Mucosa of descending colon (tissue), 3 donors: ENCODE results near the gene ZSCAN31. TPM values are rescaled to one million over a fixed set of nuclear protein-coding genes. Genes with fewer than 3 reads are reported as not detected.

Experiments used
- ATAC-seq: fragments of 200-7000 bp; cut with Tn5 transposase; one replicate; pipeline ENCODE4 v1.9.1; 2020; ENCODE audit warnings: mild to moderate bottlenecking, moderate library complexity
- DNase-seq, 3 donors: peaks; one replicate each; pipeline ENCODE4 v3.0.0-alpha.2; 2020
- H3K36me3 ChIP-seq: fragments of 200-600 bp; one replicate; pipeline ENCODE4 v1.8.0; 2021; ENCODE audit warnings: low read depth, mild to moderate bottlenecking
- H3K4me1 ChIP-seq: fragments of 200-600 bp; one replicate; pipeline ENCODE4 v1.8.0; 2021; ENCODE audit warnings: low read depth, mild to moderate bottlenecking
- H3K4me3 ChIP-seq: fragments of 200-600 bp; one replicate; pipeline ENCODE4 v1.8.0; 2021; ENCODE audit warnings: mild to moderate bottlenecking
- H3K9me3 ChIP-seq: fragments of 200-600 bp; one replicate; pipeline ENCODE4 v1.8.0; 2021; ENCODE audit warnings: mild to moderate bottlenecking
- intact Hi-C, 2 donors: fragments of 100-400 bp; cut with DNase I in 1 of 2; cut with micrococcal nuclease in 1 of 2; formaldehyde crosslinking; loops; one replicate each; pipeline versions ENCODE4 v1.11.0 to v1.11.1; 2022; cut with DNase I, micrococcal nuclease
- total RNA-seq, 3 donors: library from RNA; stranded (reverse); fragmentation: NEBNext Ultra II Directional in 2 of 3; extraction: Animal tissue kit (Norgen Biotek cat#: 25700) in 2 of 3; gene quantifications; one replicate each; pipeline versions ENCODE4 v1.2.1 to v1.2.4, GENCODE V29; 2021 to 2023
- TF ChIP-seq, protein P1 (sequence below): fragments of 200-600 bp; IDR thresholded peaks from one replicate; pipeline ENCODE4 v1.8.0; 2022; ENCODE audit warnings: antibody characterized with exemption, mild to moderate bottlenecking
- donor health status: DM: no; HTN: no; CAD: no; lungs with moderate emphysema.
- donor health status: DM: no; HTN: no; CAD: no.
- donor health status: DM: no; HTN: yes; CAD: no.

The ZSCAN31 gene
- total RNA-seq, 3 donors from 2014 or later: 6.3 to 20.5 (median 8.7) TPM

DNA sequence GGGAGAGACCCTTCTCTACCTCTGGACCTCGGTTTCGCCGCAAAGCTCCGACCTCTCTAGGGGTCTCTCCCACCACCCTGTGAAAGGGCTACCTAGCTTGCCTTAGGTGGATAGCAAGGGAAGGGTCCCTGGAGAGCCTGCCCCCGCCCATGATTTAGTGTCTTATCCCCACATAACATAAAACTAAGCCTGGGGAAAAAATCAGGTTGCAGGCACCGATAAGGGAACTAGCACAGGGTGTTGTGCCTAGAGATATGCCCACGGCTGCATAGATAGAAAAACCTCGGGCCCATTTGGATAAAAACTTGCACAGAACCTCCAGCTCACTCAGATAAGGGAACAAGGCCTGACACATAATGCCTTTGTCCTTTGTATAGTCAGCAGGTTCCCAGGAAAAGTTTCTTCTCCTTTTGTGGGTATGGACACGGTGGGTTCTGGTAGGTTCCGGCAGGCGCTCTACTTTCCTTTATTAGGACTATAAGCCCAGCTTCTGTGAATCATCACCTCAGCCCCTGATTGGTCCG lies 846 bp downstream of the ZSCAN31 start:
- no peaks in the 10 kb centered on the region for H3K9me3 ChIP-seq
- peak in 1 of 3 donors; percentile 33 for DNase-seq
- H3K4me1 ChIP-seq: peaks cover 18% of the 10 kb centered on the region
- ATAC-seq: peak; percentile 3
- H3K4me3 ChIP-seq: peak overlapping the region; percentile 56
- intact Hi-C loops: no loop called here
- TF ChIP-seq, protein P1, sequence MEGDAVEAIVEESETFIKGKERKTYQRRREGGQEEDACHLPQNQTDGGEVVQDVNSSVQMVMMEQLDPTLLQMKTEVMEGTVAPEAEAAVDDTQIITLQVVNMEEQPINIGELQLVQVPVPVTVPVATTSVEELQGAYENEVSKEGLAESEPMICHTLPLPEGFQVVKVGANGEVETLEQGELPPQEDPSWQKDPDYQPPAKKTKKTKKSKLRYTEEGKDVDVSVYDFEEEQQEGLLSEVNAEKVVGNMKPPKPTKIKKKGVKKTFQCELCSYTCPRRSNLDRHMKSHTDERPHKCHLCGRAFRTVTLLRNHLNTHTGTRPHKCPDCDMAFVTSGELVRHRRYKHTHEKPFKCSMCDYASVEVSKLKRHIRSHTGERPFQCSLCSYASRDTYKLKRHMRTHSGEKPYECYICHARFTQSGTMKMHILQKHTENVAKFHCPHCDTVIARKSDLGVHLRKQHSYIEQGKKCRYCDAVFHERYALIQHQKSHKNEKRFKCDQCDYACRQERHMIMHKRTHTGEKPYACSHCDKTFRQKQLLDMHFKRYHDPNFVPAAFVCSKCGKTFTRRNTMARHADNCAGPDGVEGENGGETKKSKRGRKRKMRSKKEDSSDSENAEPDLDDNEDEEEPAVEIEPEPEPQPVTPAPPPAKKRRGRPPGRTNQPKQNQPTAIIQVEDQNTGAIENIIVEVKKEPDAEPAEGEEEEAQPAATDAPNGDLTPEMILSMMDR: no peak
- no peaks in the 10 kb centered on the region for H3K36me3 ChIP-seq

DNA sequence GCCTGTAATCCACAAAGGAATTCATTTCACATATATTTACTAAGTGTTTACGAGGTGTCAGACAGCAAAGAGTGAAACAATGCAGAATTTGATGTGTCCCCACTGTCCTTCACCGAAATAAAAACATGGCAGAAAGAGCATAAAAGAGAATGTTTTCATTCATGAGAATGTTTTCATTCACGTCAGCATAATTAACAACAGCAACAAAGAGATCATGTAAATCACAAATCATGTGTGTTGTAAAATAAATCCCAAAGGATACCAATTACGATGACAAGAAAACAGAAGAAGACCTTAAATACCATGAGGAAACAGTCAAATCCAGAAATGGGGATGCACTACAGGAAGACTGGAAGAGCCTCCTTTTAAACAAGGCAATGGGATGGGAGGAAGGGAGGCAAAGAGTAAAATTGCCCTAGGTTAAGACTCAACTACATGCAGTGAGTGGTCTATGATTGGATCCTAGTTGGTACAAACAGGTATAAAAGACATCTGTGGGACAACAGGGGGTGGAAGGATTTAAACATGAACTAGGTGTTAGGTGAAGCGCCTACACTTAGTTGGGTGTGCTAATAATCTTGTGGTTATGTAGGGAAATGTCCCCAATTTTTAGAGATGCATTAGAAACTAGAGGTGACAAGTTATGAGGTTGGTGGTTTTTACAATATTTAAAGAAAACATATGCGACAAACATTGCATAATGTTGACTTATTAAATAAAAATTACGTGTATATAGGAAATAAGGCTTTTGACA lies 1.5 kb downstream of the ZSCAN31 start:
- Histone ChIP-seq H3K9me3 (no peaks in the 10 kb centered on the region), H3K4me1 (peaks cover 18% of the 10 kb centered on the region), H3K36me3 (no peaks in the 10 kb centered on the region), H3K4me3 (no peak overlapping the region)
- no peak for DNase-seq
- intact Hi-C loops: no loop called here
- no peak for ATAC-seq
- TF ChIP-seq, protein P1: no peak

DNA sequence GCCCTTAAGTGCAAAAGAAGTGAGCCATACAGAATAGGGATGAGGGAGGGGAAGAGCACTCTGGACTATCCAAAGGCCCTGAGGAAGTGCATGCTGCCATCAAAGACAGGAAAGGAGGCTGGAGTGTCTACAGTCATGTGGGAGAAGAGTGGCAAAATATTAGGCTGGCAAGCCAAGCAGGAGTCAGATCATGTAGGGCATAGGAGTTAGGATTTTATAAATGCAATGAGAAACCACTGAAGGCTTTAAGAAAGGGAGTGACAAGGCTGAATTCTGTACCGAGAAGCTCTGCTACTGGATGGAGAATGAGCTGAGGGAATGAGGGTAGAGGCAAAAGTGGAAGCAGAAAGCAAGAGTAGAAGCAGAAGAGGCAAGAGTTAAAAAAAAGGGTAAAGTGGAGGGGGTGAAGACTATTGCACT lies 2.3 kb downstream of the ZSCAN31 start:
- Histone ChIP-seq H3K36me3 (no peaks in the 10 kb centered on the region), H3K4me3 (no peak overlapping the region), H3K9me3 (peaks cover 3% of the 10 kb centered on the region), H3K4me1 (peaks cover 18% of the 10 kb centered on the region)
- intact Hi-C loops: no loop called here
- TF ChIP-seq, protein P1: no peak
- DNase-seq (no peak), ATAC-seq (no peak)

DNA sequence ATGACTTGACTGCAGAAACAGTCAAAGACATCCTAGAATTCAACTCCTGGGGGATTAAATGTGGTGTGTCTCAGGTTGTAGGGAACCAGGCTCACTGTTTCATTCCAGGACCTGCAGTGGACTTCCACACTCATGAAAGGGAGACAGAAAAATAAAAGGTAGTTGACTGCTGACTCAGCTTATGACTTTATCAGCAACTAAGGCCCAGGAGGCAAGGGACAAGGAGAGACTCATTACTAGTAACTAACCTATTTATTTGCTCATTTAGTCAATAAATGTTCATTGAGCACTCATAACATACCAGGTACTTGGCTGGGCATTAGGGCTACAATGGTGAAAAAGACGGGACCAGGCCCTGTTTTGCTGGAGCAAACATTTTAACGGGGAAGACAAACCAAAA lies 2.9 kb downstream of the ZSCAN31 start:
- intact Hi-C loops: no loop called here
- DNase-seq: no peak

DNA sequence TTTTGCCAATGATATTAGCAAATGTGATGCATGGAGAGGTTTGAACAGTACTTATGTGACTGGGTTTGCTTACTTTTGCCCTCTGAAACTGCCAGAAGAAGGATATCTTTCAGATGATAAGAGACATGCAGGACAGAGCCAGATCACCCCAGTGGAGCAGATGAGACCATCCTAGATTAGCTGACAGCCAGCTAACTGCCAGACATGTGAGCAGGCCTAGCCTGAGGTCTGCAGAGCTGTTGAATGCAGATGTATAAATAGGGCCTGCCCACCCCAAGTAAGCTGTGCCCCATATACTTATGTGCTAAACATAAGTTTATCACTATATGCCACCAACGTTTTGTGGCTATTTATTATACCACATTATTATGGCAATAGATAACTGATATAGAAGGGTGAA lies 5.9 kb downstream of the ZSCAN31 start:
- peaks cover 11% of the 10 kb centered on the region for H3K36me3 ChIP-seq
- peaks cover 37% of the 10 kb centered on the region for H3K9me3 ChIP-seq
- TF ChIP-seq, protein P1: no peak

More for the DNA sequence above, 2.9 kb downstream of the ZSCAN31 start:
- Histone ChIP-seq H3K4me1 (peaks cover 18% of the 10 kb centered on the region), H3K4me3 (no peak overlapping the region), H3K36me3 (no peaks in the 10 kb centered on the region), H3K9me3 (peaks cover 7% of the 10 kb centered on the region)
- TF ChIP-seq, protein P1: no peak
- no peak for ATAC-seq

More for the DNA sequence above, 5.9 kb downstream of the ZSCAN31 start:
- Histone ChIP-seq H3K4me1 (peaks cover 8% of the 10 kb centered on the region), H3K4me3 (no peak overlapping the region)
- intact Hi-C loops: no loop called here
- DNase-seq: no peak
- no peak for ATAC-seq
